Choroid plexus epithelial cell (primary cell): ENCODE results near the gene KCNK3.
"Not testable (repeated sequence)": the region's sequence is repeated elsewhere in the genome, so short reads cannot be mapped to it uniquely, and the experiment has no call there.

Experiments
- DNase-seq: peaks from one replicate; pipeline ENCODE4 v3.0.0-alpha.2; 2010; ENCODE audit warnings: low read depth
- H3K4me3 ChIP-seq: 2 replicates; pipeline ENCODE4 v1.5.1; 2011; ENCODE audit warnings: low read depth, mild to moderate bottlenecking, control low read depth, low read length, moderate library complexity
- CTCF ChIP-seq: conservative IDR thresholded peaks from 2 replicates; pipeline ENCODE4 v1.5.1; 2011; ENCODE audit warnings: low read depth, mild to moderate bottlenecking, control low read depth, inconsistent platforms, low read length, moderate library complexity

The KCNK3 gene

DNA sequence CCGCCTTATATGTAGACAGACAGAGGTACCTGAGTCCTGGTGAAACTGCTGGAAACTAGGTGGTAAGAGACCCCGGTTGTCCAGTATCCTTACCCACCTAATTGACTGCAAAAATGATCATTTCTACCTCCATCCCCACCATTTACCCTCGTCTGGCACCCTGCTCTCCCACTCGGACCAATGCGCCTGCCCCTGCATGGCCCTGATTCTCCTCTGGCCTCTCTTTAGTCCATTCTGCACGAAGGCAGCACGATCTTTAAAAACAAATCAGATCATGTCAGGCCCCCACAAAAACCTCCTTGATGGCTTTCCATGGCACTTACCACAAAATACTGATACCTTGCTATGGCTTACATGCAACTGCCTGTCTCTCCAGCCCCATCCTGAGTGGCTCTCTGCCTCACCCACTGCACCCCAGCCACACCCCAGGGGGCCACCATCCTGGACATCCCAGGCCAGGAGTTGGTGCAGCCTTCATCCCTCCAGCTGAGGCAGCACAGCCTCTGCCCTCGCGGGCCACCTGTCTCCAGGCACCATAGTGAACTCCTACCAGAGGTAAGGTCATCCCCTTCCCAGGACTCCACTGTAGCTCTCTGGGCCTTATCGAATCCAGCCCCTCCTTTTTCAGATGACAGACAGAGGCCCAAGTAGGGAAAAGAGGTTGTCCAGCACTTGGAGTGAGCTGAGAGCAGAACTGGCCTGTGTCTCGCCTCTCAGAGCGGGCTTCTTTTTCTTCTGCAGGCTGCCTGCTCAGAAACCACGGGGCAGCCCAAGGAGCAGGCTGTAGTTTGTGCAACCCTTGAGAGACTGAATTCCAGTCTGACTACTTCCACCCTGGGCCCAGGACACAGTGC, 39.1 kb upstream of the KCNK3 start:
- no peak overlapping the region for H3K4me3 ChIP-seq
- no peak for DNase-seq
- TF ChIP-seq CTCF: no peak

GRCh38 chr2:26654061-26654340, 38.5 kb upstream of the KCNK3 start:
- DNase-seq: no peak
- no peak overlapping the region for H3K4me3 ChIP-seq
- no peak for TF ChIP-seq CTCF

- DNase-seq, H3K4me3 ChIP-seq: not testable (repeated sequence)
Observed at GRCh38 chr2:26655120-26655519, 37.4 kb upstream of the KCNK3 start.

- no peak for DNase-seq
- TF ChIP-seq CTCF: no peak
- H3K4me3 ChIP-seq: no peak overlapping the region
Observed at GRCh38 chr2:26655611-26656195, 36.8 kb upstream of the KCNK3 start.

DNA sequence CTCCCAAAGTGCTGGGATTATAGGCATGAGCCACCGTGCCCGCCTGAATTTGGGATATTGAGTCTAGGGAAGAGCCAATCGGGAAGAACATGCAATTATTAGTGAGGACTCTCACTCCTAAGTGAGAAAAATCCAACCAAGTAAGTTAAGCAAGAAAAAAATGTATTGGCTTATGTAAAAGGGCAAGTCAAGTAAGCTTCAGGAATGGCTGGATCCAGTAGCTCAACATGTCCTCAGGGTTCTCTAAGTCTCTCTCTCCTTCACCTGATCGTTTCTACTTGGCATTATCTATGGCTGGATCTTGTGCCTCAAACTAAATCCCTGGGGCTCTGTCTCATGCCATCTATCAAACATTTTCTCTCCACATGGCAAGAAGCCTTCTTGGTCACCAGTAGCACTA, 35.3 kb upstream of the KCNK3 start:
- no peak for DNase-seq
- H3K4me3 ChIP-seq: no peak overlapping the region
- TF ChIP-seq CTCF: no peak

DNA sequence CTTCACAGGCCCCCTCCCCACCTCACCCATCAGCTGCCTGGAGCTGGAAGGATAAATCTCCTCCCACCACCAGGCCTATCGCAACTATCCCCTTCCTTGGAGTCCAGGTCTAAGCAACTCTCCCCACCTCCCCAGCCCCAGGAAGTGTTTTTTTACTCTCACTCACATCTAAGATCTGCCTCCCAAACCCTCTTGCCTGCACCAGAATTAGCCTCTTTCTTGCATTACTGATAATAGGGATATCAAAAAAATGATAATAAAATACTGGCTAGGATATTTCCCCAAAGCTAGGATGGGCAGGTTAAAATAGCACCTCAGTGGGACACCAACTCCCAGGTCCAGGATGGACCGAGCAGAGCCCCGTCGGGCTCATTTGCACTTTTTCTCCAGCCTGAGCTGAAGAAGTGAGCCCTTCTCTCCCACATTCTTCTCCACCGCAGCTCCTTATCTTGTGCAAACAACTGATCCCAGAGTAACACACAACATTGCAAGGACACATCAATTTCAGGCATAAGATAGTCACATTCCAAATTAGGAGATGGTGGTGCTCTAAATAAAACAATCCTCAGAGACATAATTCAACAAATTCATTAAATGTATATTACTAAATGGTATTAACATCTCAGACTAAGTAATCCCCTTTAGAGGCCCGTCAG, 33.7 kb upstream of the KCNK3 start:
- DNase-seq: no peak
- no peak overlapping the region for H3K4me3 ChIP-seq
- no peak for TF ChIP-seq CTCF

GRCh38 chr2:26660363-26660962, 32.1 kb upstream of the KCNK3 start:
- no peak overlapping the region for H3K4me3 ChIP-seq
- no peak for DNase-seq
- TF ChIP-seq CTCF: no peak

- H3K4me3 ChIP-seq, DNase-seq: not testable (repeated sequence)
Observed at GRCh38 chr2:26665296-26665695, 27.2 kb upstream of the KCNK3 start.
